ENCODE data around the gene NKAIN2.
"Not testable (repeated sequence)": the region's sequence is repeated elsewhere in the genome, so short reads cannot be mapped to it uniquely, and the experiment has no call there.

NKAIN2 gene

DNA sequence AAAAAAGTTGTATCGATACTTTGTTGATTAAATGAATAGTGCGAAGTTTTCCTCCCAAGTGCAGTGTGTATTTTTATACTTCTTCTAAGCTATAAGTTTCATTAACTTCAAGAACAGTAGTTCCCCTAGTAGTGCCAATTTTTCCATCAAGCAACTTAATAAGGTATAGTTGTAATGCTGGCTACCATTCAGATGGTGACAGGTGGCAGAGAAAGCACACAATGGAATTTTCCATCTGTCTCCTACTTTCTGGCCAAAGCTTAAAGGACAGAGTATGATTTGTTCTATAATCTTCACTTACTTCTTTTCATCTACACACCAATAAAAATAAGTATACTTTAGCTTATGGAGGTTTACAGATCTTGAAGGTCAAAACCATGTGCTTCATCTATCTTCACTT lies 431.1 kb downstream of the NKAIN2 start:
- no peak for FAIRE-seq

DNA sequence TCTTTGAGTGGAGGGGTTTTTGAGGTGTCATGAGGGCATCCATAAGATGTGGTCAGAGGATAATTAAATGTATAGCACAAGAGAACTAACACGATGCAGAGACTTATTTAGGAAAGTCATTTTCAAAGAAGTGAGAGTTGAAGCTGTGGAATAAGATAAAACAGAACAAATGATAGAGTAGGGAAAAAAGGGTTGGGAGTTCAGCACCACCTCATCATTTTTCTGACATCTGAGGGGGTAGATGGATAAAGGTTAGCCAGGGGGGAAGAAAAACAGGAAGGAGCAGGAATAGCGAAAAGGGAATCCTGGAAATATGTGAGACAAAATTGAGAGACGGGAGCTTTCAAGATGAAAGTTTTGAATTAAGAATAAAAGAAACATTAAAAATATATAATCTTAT lies 434.2 kb downstream of the NKAIN2 start:
- no peak for FAIRE-seq

DNA sequence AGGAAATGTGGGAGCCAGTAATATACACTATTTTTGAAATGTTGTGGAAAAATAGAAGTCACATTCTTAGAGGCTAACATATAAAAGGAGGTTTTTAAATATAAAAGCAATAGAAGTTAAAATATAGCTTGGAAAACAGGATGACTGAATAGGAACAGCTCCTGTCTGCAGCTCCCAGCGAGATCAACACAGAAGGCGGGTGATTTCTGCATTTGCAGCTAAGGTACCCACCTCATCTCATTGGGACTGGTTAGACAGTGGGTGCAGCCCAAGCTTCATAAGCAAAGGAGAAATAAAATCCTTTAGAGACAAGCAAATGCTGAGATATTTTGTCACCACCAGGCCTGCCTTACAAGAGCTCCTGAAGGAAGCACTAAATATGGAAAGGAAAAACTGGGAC lies 434.7 kb downstream of the NKAIN2 start:
- FAIRE-seq: not testable (repeated sequence)

DNA sequence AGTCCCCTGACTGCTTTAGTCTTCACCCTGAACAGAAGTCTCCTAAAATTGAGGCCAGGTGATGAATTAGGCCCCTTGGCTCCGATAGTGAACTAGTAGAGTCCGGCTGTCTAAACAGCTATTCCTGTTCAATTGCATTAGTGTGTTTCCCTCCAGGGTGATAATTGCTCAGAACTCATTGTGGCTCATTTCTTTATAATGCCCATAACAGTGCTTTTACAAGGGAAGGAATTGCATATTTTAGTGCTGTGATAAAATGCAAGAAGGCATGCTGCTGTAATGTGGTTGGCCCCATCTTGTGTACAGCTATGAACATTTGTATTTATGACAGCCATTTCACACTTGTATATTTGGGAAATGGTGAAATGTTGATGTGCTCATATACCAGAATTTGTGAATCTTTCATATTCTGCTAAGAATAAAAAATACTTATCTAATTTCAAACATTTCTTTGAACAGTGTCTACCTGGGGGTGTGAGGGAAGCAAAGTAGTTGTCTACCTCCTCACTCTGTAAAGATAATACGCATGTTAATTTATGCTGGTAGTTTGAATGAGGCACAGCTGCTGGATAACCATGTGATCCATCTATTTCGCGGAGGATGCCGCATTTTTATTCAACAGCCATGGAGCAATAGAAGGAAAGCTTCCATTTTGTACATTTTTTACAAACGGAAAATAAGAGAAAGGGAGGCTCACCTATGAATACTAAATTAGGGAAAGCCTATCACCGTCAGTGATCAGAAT lies 451.4 kb downstream of the NKAIN2 start:
- no peak for FAIRE-seq

DNA sequence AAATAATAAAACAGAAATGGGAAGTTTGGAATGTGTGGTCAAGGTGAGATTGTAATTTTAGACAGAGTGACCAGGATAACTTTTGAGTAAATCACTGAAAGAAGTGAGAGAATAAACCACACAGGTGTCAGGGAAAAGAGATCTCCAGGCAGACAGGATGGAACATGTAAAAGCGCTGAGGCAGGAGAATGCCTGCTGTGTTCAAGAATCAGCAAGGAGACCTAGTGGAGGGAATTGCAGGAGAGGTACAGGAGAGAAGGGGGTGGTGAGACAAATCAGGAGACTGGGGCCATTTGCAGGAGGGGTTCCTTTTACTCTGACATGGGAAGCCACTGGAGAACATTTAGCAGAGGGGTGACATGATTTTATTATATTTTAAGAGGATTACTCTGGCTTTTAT lies 456.7 kb downstream of the NKAIN2 start:
- no peak for FAIRE-seq

DNA sequence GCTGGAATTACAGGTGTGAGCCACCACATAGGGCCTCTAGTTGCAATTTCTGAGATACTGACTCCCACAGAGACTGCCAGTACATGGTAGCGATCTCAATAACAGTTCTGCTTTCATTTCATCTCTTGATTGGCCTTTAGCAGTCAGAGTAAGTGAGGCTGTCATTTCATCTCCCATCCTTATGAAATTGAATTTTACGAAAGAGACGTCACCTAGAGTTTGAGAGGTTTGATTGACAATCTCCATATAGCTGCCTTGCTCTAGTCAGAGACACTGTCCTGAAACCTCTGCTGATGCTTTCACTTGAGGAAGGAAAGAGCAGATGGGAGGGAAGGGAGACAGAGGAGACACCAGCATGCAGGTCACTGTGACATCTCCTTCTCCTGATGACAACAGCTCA lies 466.1 kb downstream of the NKAIN2 start:
- FAIRE-seq: no peak

DNA sequence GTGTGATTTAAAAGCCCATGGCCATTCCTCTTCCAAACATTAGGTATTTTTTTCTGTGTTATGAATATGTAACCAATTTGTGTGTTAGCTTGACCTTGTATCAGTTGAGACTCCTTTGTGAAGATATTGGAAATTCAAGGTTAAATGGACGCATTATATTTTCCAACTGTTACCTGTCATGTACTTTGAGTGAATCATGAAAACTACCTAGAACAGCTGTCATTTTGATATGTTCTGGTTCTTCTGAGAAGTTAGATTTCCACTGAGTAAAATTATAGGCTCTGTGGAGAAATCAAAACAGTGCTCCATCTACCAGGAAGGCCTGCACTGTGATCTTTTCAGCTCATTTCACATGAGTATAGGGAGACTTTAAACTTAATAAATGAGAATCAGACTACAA lies 470.0 kb downstream of the NKAIN2 start:
- FAIRE-seq: no peak

DNA sequence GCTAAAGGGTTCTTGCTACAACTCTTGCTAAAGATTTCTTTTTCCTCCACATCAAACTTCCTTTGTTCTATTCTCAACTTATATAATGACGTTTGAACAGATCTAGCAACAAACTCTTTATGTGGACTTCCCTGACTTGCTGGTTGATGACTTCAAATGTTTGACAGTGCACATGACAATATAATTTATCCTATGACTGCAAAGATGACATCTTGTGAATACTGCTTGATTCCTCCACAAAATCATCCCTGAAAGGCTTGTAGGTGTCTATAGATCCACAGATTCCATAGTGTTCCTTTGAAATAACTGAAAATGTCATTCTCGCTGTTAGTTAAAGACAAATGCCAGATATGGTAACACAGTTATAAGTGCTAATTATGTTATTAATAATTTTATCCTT lies 478.9 kb downstream of the NKAIN2 start:
- no peak for FAIRE-seq

DNA sequence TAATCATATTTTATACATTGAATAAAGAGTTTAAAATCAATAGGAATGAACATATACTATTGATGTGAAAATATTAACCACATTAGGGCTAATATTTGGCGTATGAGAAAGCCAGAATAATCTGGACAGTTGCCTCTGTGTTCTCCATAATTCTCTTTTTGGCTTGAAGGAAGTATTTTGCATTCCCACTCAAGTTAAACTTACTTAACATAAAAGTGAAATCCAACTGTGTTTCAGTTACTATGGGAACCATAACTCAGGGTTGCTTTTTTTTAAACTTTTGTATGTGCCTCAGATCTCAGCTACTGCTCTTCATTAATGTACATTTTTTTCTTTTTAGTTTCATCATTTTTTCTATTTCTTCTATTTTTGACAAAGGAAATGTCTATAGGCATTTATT lies 479.8 kb downstream of the NKAIN2 start:
- no peak for FAIRE-seq

DNA sequence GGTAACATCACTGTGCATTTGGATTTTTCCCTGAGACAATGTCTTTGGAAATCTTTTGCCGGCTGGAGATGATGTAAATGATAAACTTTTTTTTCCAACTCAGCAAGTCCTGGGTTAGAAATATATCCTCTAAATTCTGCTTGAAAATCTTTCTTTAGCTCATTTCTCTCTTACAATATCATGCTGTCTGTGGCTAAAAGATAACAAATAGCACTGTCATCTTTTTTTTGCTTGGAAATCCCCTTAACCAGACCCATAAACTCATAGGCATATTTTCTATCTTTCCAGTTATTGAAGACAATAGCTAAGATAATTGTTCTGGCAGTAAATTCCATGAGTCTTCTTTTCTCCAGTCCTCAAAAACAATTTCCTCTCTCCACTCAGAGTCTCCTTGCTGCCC lies 481.5 kb downstream of the NKAIN2 start:
- FAIRE-seq: no peak

DNA sequence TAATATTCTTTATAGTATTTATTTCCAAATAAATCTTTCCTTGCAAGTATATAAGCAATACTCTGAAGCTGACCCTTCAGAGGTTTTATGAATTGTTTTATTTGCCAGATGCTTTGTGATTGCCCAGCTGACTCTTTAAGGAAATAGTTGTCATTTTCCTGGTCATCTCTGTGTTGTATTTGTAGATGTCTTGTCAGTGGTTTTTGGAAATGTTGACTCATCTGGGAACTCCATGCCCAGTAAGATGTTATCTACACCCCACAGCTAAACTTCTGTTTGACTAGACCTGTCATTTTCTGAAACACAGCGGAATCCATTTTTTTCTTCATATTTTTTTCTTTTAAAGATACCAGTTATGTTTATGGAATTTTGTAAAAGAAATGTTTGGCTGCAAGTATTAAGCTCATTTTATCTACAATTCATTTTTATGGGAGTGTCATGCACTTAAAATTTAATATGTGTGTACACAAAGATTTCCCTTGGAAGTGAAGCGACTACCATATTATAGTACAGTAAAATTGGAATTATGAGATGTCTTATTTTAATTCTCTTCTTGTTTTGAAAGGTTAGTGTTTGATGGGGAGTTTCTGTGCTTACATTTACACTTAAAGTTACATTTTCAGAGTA lies 491.0 kb downstream of the NKAIN2 start:
- no peak for FAIRE-seq

DNA sequence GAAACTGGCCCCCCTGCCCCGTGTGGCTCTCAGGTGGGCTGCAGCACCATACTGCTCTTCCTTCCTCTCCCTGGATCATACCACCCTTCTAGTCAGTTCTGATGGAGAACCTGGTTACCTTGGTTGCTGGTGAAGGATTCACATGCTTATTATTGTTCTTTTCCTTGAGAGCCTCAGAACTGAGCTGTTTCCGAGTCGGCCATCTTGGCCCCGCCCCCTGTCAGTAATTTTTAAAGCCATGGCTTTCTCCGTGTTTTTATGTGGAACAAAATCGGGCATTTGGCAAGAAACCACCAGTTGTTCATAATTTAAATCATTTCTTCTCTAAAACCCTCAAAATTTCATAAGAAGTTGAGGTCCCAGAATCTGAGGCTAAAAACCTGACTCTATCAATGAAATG lies 493.8 kb downstream of the NKAIN2 start:
- FAIRE-seq: no peak

DNA sequence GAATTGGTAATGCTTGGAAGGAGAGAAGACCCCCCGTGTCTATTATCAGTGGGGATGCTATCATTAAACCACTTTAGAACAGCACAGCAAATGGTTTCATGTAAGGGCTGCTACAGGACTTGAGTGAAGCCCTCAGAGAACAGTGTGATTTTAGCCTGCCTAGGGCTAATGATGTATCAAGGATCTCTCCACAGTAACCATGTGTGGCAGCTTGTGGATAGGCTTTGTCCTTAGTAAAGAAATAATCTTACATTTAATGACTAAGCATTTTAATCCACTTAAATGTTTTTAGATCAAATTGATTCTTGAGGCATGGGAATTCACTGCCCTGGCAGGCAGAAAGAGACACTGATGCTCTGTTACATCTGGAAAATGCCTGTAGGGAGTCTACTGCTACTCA lies 495.1 kb downstream of the NKAIN2 start:
- no peak for FAIRE-seq

DNA sequence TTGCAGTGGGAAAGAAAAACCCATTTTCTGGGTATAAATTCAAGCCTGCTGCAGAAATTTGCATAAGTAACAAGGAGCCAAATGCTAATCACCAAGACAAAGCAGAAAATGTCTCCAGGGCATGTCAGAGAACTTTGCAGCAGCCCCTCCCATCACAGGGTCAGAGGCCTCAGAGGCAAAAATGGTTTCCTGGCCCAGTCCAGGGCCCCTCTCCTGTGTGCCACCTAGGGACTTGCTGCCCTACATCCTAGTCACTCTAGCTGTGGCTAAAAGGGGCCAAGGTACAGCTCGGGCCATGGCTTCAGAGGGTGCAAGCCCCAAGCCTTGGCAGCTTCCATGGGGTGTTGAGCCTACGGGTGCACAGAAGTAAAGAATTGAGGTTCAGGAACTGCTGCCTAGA lies 497.2 kb downstream of the NKAIN2 start:
- not testable (repeated sequence) for FAIRE-seq

DNA sequence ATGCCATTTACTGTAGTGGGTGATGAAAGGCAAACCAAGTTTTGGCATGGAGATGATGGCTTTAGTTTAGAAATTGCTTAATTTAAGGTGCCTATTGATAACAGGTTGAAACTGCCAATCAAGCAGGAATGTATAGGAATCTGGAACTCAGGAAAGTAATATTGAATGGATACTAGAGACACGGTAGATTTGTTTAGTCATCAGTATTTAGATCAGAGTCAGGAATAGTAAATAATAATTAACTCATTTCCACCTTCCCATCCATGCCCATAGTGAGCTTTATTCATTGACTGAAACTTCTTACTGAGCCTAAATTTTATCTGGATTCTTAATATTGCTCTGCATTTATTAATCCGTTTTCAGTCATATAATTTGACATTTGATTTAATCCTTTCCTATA lies 500.3 kb downstream of the NKAIN2 start:
- FAIRE-seq: no peak

DNA sequence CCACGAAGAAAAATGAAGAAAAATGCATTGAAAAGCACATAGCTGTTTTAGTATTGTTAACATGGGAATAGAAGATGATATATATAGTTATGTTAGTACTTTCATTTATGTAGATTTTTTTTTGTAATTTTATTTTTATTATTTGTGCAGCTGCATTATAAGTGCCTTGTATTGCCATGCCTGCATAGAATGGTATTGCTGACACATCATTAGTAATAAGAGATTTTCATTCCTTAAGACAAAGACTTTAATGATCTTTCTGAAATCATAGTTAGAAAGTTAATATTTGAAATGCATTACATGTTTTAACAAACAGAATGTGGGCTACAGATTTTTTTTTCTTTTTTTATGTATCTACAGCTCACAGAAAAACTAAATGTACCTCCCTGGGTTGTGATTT lies 506.5 kb downstream of the NKAIN2 start:
- FAIRE-seq: no peak

DNA sequence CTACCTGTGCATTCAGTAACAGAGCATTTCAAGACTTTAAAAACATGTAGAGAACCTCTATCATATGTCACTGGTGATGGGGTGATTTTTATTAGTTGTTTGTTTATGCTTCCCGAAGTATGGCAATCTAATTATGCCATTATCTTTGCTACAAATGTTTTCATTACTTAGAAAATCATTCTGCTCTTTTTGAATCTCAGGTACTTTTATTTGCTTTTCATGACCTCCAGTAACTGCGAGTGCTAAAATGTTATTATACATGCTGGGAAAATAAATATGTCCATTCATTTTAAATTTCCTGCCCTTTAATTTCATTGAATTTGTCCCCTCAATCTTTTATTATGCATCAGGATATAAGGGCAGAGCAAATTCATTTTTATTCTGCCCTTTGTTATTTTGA lies 515.7 kb downstream of the NKAIN2 start:
- FAIRE-seq: no peak

DNA sequence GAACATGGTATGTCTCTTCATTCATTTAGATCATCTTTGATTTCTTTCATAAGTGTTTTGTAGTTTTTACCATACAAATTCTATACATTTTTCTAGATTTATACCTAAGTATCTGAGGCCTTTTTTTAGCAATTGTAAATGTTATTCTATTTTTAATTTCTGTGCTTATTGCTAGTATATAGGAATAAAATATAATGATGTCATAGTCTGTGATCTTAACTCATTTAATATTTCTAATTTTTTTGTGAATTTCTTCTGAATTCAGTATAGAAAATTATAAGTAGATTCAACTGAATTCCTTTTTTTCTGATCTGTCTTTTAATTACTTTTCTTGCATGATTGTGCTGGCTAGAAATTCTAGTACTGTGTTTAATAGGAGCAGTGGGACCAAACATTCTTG lies 520.6 kb downstream of the NKAIN2 start:
- FAIRE-seq: no peak

DNA sequence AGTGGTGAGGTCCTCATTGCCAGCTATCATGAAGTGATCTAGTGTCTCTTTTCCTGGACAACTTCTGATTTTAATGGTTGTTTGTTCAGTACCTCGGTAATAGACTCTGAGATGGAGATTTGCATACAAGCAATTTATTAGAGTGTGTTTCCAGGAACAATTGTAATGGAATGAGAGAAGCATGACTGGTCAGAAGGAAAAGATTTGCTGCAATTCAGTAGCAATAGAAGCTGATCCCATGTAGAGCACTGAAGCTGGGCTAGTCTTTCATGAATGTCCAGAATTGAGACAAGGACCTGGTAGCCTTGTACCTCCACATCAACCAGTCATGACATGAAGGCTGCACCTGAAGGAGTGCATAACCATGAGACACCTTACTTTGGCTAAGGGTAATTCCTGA lies 526.5 kb downstream of the NKAIN2 start:
- no peak for FAIRE-seq

DNA sequence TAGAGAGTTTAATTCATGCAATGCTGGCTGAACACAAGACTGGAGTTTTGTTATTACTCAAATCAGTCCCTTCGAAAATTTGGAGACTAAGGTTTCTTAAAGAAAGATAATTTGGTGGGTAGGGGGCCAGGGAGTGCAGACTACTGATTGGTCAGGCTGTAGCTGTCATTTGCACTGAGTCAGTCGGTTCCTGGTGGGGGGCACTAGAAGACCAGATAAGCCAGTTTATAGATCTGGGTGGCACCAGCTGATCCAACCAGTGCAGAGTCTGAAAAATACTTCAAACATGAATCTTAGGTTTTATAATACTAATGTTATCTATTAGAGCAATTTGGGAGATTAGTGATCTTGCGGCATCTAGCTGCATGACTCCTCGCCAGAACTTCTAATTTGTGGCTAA lies 530.7 kb downstream of the NKAIN2 start:
- no peak for FAIRE-seq

DNA sequence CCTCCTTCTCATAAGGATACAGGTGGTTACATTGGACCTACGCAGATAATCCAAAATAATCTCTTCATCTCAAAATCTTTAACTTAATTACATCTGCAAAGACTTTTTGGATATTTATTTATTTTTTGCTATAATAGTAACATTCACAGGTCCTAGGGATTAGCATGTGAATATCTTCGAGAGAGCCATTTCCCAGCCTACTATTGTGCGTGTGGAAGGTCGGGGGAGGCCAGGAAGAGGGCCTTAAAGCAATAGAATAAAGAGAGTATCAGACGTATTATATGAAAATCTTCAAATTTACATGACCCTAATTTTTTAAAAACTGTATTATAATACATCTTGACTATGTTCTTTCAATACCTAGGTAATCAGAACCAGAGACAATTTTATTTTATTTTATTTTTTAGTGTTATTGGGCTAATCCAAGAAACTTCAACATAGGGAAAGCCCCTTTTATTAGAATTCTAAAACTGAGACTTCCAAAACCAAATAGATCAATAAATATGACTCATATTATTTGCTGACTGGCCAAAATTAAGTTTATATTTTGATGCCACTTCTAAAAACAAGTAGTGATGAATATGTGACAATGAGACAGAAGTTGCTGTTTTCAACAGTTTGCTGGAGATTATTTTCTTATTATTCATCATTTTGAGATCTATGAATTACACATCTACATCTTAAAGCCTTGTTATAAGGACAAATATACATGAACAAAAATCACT lies 536.1 kb downstream of the NKAIN2 start:
- FAIRE-seq: no peak

DNA sequence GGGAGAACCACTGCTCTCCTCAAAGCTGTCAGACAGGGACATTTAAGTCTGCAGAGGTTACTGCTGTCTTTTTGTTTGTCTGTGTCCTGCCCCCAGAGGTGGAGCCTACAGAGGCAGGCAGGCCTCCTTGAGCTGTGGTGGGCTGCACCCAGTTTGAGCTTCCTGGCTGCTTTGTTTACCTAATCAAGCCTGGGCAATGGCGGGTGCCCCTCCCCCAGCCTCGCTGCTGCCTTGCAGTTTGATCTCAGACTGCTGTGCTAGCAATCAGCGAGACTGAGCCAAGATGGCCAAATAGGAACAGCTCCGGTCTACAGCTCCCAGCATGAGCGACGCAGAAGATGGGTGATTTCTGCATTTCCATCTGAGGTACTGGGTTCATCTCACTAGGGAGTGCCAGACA lies 544.7 kb downstream of the NKAIN2 start:
- FAIRE-seq: not testable (repeated sequence)

DNA sequence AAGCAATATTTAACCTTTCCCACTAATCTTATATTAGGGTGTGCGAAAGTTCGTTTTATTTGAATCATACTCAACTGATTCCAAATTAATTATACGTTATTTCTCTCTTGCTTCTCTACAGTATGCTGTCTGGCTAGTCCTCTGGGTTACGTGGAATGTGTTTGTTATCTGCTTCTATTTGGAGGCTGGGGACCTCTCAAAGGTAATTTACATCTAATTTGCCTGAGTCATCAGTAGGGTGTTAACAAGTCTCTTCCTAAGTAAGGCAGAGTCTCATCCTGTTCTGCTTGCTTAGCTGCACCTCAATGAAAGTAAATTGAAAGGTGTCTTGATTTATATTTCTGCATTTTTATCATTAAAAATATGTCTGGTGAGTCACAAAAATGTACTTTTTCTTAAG lies 551.5 kb downstream of the NKAIN2 start:
- FAIRE-seq: no peak

DNA sequence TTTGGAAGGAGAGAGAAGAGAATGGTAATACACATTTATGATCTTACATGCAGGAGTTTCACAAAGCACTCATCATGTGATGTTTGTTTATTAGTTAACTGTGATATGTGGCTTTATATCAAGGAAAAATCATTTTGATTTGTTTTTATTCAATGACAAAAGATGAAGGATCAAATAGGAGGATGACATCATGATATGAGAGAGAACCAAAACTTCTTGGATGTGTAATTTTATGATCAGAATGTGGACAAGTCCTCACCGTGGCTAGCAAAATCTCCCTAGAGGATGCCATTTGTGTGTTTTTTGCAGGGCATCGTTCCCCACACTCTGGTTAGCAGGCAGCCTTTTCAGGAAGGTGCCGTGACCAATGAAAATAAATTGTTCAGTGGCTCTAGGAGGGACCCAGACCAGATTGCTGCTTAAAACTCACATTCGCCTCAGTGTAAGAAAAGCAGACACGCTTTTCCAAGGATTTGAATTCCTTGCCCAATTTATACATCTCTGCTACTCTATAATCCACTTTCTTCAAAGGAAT lies 552.7 kb downstream of the NKAIN2 start:
- no peak for FAIRE-seq

Measured in G401.6 (cell line).